Stimulated activated CD8-positive, alpha-beta memory T cell treated with anti-CD3 and anti-CD28 coated beads, Interleukin-7, amount 100 ng/mL, for 1 hour (primary cell): ENCODE measurements around the gene HS3ST3B1.

Experiments
- DNase-seq, 2 donors: peaks; one replicate each; pipeline ENCODE4 v3.0.0-alpha.2; 2020; ENCODE audit warnings: low read depth in 2 of 2

The HS3ST3B1 gene

DNA sequence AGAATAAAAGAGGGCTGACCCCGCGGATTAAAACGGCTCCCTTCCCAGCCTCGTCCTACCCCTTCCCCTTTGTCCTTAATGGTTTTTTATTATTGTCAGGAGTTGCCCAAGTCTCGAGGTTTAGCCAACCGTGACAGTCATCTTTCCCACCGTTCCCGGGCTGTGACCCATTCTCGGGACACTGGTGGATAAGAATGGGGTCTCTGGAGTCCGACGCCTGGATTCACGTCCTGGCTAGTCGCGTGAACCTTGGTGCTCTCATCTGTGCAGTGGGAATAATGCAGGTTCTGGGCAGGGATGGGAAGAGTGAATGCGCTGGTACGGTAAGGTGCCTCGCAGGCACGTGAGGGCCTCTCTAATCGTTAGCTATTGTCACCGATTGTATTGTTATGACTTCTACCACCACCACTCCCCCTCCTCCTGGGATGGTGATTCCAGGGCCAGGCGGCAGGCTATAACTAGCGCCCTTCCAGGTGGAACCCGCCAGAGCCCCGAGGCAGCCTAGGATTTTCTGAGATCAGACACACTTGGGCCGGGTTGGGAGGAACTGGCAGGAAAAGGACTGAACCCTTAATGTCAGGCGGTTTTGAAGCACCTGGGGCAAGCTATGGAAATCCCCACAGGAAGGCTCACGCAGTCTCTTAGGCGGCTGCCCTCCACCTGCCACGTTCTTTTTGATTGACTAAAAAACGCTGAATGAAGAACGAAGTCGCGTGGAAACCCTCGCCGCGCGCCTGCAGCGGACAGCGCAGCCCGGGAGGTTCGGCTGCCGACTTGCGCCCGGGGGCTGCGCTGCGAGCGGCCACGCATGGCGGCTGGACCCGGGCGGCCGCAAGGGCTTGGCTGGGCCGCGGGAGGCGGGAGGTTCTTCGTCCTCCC, 2.7 kb downstream of the HS3ST3B1 start:
- DNase-seq = no peak

DNA sequence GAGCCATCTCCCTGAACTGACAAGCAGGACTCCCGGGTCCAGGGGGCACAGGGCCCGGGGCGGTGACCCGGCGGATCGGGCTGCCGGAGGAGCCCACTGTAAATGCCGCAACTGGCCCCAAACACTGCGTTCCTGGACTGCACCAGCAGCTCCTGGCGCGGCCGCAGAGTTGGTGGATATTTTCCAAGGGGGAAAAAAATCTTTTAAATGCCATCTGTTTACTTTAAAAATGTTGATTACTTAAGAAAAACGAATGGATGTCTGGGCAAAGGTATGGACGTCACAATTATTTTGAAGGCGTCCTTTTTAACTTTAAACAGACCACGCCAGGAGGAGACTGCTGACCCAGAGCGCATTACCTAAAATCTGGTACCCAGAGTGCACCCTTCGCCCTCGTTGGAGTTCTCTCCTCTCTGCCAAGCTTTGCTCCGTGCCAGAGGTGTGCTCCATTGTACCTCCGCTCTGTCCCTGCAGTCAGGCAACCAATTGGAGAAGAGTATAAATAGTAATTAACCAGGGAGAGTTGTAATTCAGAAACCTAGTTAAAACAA, 3.4 kb downstream of the HS3ST3B1 start:
- DNase-seq = no peak

DNA sequence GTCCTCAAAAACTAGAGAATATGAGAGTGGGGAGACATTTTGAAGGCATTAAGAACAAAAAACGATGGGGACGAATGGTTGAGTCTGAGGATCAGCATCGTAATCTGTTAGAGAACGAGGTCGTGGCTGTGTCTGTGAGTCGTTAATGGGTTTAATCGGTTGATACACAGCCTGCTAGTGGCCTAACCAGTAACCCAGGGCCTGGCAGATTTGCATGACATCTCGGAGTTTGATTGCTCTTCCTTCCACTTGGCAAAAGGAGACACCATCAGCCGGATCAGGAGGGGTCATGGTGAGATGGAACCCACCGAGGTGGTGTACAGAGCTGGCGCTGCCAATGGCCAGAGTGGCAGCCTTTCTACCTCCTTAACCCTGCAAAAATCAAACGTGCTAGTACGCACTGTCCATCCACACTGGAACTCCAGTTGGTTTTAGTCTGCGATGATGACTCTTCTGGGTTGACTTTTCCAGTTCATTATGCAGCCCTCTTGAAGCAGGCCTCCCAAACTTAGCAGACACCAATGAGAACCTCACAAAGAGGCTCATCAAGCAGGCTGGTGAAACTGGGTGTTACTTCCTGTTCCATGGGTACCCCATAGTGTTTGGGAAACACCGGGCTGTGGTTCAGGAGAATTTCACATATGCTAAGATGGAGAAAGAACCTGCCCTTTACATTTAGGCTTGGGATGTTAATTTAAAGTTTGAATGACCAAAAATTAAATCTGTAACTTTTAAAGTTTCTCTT, 4.1 kb downstream of the HS3ST3B1 start:
- DNase-seq = no peak

- DNase-seq = no peak
These were observed 5.1 kb downstream of the HS3ST3B1 start for GRCh38 chr17:14305785-14306496.

- no peak for DNase-seq
These were observed 5.7 kb downstream of the HS3ST3B1 start for GRCh38 chr17:14306596-14306995.

DNA sequence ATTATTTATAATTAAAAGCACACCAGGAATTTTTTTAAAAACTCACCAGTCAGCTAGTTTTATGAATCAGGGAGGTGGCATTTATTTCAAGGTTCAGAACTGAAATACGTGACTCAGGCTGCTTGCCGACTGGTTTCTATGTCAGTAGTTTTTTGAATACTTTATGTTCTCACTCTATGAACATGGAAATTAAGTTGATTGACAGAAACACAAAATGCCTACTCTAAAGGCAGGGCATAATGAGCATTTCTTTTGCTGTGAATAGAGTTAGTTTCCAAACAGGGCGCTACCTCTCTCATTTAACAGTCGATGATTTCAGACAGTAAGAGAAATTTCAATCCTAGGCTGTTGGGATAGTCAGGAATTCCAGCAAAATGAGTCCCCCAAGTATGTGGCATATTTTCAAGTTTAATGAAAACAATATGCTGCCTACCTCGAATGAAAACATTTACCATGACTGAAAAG, 6.7 kb downstream of the HS3ST3B1 start:
- DNase-seq = no peak

DNA sequence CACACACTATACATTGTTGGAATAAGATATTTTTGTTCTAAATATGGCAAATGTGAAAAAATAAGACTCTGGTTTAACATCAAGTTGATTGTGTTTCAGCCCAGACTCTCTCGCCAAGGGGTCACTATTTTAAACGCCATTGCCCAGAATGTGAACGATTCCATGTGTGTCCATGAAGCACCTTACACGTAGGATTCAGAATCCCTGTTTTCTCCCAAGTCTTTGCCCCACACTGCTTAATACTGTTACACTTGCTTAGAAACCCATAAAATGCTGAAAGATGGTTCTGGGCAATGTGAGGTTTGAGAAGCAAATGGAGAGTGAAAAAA, 7.7 kb downstream of the HS3ST3B1 start:
- no peak for DNase-seq

DNA sequence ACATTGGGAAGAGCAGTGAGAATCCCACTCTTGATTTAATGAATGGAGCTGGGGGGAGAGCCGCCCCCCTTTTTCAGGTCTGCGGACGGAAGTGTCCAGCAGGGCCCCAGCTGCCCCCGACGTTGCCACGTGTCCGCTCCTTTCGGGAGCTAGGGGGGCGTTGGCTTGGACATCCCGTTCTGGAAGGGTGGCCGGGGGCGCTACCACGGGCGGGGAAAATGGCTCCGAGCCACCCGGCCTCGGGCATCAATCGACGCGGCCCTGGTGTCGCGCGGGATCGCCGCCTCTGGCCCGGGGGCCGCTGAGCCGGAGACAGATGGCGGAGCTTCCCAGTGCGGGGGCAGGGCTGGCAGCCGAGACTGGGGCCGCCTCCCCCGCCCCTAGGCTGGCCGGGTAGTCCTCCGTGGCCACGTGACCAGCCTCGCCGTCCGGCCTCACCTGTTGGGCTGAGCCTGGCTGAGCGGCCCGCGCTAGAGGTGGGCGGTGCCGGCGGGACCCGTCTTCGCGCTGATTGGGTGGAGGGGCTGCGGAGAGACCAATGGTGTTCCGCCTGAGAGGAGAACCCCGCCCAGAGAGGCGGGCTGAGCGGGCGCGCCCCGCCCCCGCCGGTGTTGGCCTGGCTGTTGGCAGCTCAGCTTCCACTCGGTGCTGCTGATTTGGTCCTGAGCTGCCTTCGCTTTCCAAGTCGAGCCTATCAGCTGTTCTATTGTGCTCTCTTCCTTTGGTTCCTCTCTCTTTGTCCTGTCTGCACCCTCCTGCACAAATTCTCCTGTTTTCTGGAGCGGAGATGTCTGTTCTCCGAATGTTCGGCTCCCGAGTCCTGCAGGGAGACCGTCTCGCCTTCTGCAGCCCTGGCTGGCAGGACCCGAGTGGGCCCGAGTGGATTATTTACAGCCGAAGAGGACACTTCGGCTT, 8.3 kb downstream of the HS3ST3B1 start:
- peak; percentile 76 to 79 for DNase-seq

DNA sequence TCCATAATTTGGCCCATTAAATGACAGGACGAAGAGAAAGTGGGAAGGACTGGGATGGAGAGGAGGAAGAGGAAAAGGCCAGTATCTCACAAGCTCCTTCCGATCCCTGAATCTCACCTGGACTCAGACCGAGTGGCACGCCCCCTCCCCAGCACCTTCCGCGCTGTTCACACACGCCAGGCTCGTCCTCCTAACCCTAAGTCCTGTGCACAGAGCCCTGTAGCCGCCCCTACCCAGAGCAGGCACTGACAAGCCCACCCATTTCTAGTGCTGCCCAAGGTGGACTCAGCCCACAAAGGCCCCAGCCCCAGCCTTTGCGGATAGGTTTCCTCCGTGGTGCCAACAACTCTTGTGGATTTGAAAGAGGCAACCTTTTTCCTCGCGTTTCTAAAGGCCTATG, 9.2 kb downstream of the HS3ST3B1 start:
- no peak for DNase-seq

DNA sequence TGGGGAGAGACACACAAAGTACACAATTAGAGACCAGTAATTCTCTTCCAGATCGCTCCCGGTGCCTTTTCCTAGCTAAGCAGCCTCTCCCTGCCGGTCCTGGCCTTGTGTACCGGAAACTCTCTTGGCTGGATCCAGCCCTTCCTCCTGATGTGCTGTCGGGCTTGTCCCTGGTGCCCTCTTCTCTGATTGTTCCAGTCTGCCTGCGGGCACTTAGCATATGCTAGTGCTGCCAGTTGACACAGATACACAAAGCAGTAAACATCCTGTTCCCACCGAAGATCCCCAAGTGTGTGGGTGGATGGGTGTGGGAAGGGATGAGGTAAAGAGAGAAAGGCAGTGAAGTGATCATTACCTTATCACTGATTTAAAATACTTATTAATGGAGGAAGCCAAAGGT, 9.7 kb downstream of the HS3ST3B1 start:
- no peak for DNase-seq

DNA sequence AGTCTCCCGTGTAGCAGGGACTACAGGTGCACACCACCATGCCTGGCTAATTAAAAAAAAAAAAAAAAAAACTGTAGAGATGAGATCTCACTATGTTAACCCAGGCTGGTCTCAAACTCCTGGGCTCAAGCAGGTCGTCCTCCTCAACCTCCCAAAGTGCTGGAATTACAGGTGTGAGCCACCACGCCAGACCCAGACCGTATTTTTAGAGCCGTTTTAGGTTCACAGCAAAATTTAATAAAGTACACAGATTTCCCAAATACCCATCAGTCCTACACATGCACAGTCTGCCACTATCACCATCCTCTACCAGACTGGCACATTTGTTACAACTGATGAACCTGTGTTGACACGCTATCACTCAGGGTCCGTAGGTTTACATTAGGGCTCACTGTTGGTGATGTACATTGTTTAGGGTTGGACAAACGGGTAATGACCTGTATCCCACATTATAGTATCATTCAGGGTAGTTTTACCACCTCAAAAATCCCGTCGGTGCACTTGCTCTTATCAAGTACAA, 10.4 kb downstream of the HS3ST3B1 start:
- DNase-seq = no peak

- no peak for DNase-seq
These were observed 11.1 kb downstream of the HS3ST3B1 start for GRCh38 chr17:14311981-14312380.

GRCh38 chr17:14312522-14312921, 11.6 kb downstream of the HS3ST3B1 start:
- DNase-seq = no peak

DNA sequence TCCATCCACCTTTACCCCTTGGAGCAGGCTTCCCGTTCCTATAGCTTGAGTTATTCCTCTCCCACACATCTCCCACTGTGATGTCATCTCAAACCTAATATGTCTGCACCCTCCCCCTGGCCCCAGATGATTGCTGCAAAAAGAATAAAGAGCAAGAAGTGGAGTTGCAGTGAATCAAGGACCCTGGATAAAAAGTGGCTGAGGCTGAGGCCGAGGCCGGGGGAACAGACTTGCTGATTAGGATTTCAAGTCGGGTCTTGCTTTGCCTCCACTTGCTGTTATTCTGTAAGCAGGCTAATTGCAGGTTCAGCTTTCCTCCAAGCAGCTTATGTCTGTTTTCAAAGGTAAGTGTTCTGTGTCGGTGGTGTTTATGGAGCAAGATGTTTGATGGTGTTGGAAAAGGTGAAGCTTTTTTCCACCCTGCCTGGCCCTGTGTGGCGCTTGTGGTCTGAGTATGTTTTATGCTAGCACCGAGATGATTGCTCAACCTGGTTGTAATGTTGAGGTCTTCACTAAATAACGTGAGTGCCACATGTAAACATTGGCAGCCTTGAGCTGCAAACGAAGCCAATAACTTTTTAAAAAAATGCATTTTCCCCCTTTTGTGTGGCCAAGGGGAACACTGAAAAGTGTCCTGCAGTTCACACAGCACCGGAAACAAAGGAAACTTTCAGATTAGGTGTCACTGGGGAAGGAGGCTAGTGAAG, 15.4 kb downstream of the HS3ST3B1 start:
- no peak for DNase-seq

DNA sequence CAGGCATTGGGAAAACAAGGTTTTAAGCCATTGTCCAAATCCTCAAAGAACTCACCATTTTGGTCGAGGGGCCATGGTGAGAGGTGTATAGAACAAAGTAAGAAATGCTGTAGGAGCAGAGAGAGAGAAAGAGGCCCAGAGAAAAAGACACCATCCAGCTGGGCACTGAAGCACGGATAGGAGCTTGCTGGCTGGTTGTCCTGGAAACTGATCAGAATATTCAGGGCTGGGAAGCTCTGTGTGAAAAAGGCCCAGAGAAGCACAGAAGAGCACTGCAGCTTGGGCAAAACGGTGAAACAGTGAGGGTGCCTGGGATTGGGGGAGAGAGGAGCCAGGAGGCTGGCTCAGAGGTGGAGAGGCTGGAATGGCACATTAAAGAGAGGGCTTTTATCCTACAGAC, 16.5 kb downstream of the HS3ST3B1 start:
- DNase-seq = no peak

DNA sequence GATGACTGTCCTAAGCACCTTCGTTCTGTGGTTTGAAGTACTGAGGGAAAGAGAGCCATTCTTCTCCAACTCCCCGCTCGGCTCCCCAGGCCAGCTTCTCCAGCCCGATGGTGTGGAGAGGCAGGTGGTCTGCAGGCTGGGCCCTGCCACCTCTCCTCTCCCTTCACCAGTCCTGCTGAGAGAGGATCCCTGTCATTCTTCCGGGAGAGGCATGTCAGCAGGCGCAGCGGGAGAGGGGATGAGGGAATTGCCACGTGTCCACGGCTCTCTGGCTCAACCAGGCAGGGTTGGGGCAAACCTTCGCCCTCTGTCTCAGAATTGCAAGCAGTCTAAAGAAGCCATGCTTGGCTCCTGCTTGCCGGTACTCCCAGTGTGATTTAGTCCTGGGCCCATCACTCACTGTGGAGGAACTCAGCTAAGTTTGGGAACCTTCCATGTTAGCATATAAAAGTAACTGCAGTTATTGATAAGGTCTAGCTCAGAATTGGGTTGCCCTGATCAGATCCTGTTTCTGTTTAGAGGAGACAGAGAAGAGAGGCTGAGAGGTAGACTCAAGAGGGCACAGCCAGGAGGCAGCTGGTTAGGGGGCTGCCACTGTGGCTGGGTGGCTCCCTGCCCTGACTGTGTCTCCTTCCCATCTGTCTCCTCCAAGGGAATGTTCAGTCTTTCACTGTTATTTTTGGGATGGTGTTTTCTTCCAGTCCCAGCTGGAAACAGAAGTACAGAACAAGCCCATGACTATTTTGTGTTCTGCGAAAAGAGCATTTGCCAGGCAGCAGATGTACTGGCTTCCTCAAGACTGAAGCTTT, 17.4 kb downstream of the HS3ST3B1 start:
- no peak for DNase-seq

GRCh38 chr17:14318918-14319205, 18.0 kb downstream of the HS3ST3B1 start:
- DNase-seq = no peak

- DNase-seq = no peak
These were observed 19.2 kb downstream of the HS3ST3B1 start for GRCh38 chr17:14320098-14320497.

DNA sequence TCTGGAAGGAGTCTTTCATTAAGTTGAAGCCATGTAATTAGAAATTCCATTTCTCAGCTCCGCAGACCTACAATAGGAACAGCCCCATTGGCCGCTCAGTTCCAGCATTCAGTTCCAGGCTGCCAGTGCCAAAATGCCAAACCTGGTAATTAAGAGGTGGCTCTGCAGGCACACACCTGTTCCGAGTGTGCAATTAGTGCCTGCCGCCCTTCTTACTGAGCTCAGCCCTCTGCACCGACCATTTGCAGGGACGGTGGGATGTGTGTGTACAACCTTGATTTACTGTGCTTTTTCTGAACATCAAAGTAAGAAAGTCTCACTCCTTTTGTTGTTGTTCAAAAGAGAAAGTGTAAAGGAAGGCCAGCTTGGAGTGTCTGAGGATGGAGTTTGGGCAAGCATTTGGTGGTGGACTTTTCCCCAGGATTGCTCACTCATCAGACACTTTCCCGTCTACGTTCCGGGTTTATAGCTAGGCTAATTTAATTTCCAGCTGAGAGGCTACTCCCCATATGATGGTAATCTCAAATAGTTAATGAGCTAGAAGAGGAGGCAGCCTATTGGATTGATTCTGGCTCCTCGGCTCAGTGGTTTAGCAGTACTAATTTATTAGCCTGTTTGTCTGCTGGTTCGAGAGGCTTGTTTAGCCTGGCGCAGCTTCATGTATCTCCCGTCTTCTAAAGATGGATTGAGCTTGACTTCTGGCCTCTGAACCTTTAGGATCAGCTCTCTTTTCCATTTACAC, 20.0 kb downstream of the HS3ST3B1 start:
- DNase-seq = no peak
